Uterus (tissue), 4 donors: ENCODE measurements around the gene HLA-G. TPM values are rescaled to one million over a fixed set of nuclear protein-coding genes. Genes with fewer than 3 reads are reported as not detected.

Source experiments
- DNase-seq, 2 donors: peaks; one replicate each; pipeline ENCODE4 v3.0.0-alpha.2; 2019 to 2020
- H3K27ac ChIP-seq, 2 donors: fragments of 200-600 bp; sonication (generic); 1 replicate in 1 of 2; 2 replicates in 1 of 2; pipeline ENCODE4 v1.5.1; 2016 to 2018
- H3K27me3 ChIP-seq, 2 donors: fragments of 200-600 bp; sonication (generic); one replicate each; pipeline ENCODE4 v1.5.1; 2018 to 2019; ENCODE audit warnings: control low read depth in 1 of 2
- H3K36me3 ChIP-seq, 2 donors: fragments of 200-600 bp; sonication (generic); one replicate each; pipeline ENCODE4 v1.5.1; 2019; ENCODE audit warnings: control low read depth in 1 of 2
- H3K4me1 ChIP-seq, 2 donors: fragments of 200-600 bp; sonication (generic); one replicate each; pipeline ENCODE4 v1.5.1; 2018 to 2019; ENCODE audit warnings: control low read depth in 1 of 2
- H3K4me3 ChIP-seq, 2 donors: fragments of 200-600 bp; sonication (generic); 1 replicate in 1 of 2; 2 replicates in 1 of 2; pipeline ENCODE4 v1.5.1; 2018 to 2019; ENCODE audit warnings: mild to moderate bottlenecking in 1 of 2
- H3K9me3 ChIP-seq, 2 donors: fragments of 200-600 bp; sonication (generic); one replicate each; pipeline ENCODE4 v1.5.1; 2019; ENCODE audit warnings: control low read depth in 1 of 2
- CTCF ChIP-seq, 4 experiments: fragments of 200-600 bp in 2 of 4; fragments of 450-650 bp in 2 of 4; sonication (generic) in 2 of 4; IDR thresholded peaks; one replicate each; pipeline ENCODE4 v1.5.1; 2016 to 2019; ENCODE audit warnings: antibody characterized with exemption in 4 of 4, mild to moderate bottlenecking in 2 of 4, moderate library complexity in 1 of 4
- POLR2A ChIP-seq, 2 donors: fragments of 450-650 bp; IDR thresholded peaks; one replicate each; pipeline ENCODE4 v1.6.1; 2016; ENCODE audit warnings: antibody characterized with exemption in 2 of 2, mild to moderate bottlenecking in 1 of 2, moderate library complexity in 1 of 2
- intact Hi-C: fragments of 100-400 bp; cut with DNase I; formaldehyde crosslinking; loops from one replicate; pipeline ENCODE4 v1.15.1; 2023; ENCODE audit warnings: low total_unique reads
- total RNA-seq, 4 donors: library from RNA; depleted of rRNA in 3 of 4; stranded (reverse); fragments of >200 nt in 3 of 4; gene quantifications; one replicate each; pipeline versions ENCODE4 v1.1.0 to v1.2.4, GENCODE V29; 2014 to 2023
- donor health status: DM: yes; HTN: yes; CAD: no.

The HLA-G gene
- total RNA-seq, 4 donors from 2014 or later, result 0.52 TPM; not detected in 3

- TF ChIP-seq POLR2A (IDR thresholded peaks at IDR 0.05) (no peak), CTCF (IDR thresholded peaks at IDR 0.05) (no peak)
- peaks cover 0 to 14% of the 10 kb centered on the region in 2 donors for H3K27me3 ChIP-seq
Measured at GRCh38 chr6:29826271-29826670, 1.4 kb upstream of the HLA-G start.

GRCh38 chr6:29828471-29828797 is 809 bp downstream of the HLA-G start:
- Histone ChIP-seq H3K27ac (no peak overlapping the region), H3K9me3 (no peaks in the 10 kb centered on the region), H3K4me1 (peaks cover 0 to 6% of the 10 kb centered on the region in 2 donors), H3K36me3 (no peaks in the 10 kb centered on the region), H3K27me3 (peaks cover 0 to 14% of the 10 kb centered on the region in 2 donors), H3K4me3 (no peak overlapping the region)
- TF ChIP-seq CTCF (IDR thresholded peaks at IDR 0.05) (no peak), POLR2A (IDR thresholded peaks at IDR 0.05) (no peak)
- no peak for DNase-seq
- intact Hi-C loops, result no loop called here

More at GRCh38 chr6:29826271-29826670, 1.4 kb upstream of the HLA-G start:
- Histone ChIP-seq H3K9me3 (no peaks in the 10 kb centered on the region), H3K4me3 (no peak overlapping the region), H3K27ac (no peak overlapping the region), H3K36me3 (no peaks in the 10 kb centered on the region), H3K4me1 (peaks cover 0 to 6% of the 10 kb centered on the region in 2 donors)
- DNase-seq, result no peak
- intact Hi-C loops, result no loop called here

GRCh38 chr6:29829766-29830165 is 2.1 kb downstream of the HLA-G start:
- no peaks in the 10 kb centered on the region for H3K36me3 ChIP-seq
- no peak overlapping the region for H3K4me3 ChIP-seq
- no peak for DNase-seq
- H3K9me3 ChIP-seq, result no peaks in the 10 kb centered on the region
- H3K4me1 ChIP-seq, result peaks cover 0 to 6% of the 10 kb centered on the region in 2 donors
- no peak overlapping the region for H3K27ac ChIP-seq
- intact Hi-C loops, result loop anchor here (10.0 kb wide), 1 partner anchor 125 kb away; no protein-coding TSS in a partner anchor
- no peak for TF ChIP-seq POLR2A (IDR thresholded peaks at IDR 0.05)
- TF ChIP-seq CTCF (IDR thresholded peaks at IDR 0.05), result no peak
- peaks cover 0 to 14% of the 10 kb centered on the region in 2 donors for H3K27me3 ChIP-seq

GRCh38 chr6:29830409-29830808 is 2.8 kb downstream of the HLA-G start:
- TF ChIP-seq CTCF (IDR thresholded peaks at IDR 0.05) (no peak), POLR2A (IDR thresholded peaks at IDR 0.05) (no peak)
- Histone ChIP-seq H3K4me1 (peaks cover 0 to 6% of the 10 kb centered on the region in 2 donors), H3K4me3 (no peak overlapping the region), H3K9me3 (no peaks in the 10 kb centered on the region), H3K27me3 (peaks cover 0 to 14% of the 10 kb centered on the region in 2 donors), H3K36me3 (no peaks in the 10 kb centered on the region), H3K27ac (no peak overlapping the region)
- intact Hi-C loops, result loop anchor here (10.0 kb wide), 1 partner anchor 126 kb away; no protein-coding TSS in a partner anchor
- no peak for DNase-seq

GRCh38 chr6:29831776-29832175 is 4.2 kb downstream of the HLA-G start:
- H3K4me1 ChIP-seq, result peaks cover 0 to 6% of the 10 kb centered on the region in 2 donors
- DNase-seq, result no peak
- intact Hi-C loops, result loop anchor here (10.0 kb wide), 1 partner anchor 127 kb away; no protein-coding TSS in a partner anchor

More at GRCh38 chr6:29831776-29832175, 4.2 kb downstream of the HLA-G start:
- H3K4me3 ChIP-seq, result no peak overlapping the region
- H3K9me3 ChIP-seq, result no peaks in the 10 kb centered on the region
- no peak overlapping the region for H3K27ac ChIP-seq
- H3K36me3 ChIP-seq, result no peaks in the 10 kb centered on the region
- H3K27me3 ChIP-seq, result peaks cover 0 to 14% of the 10 kb centered on the region in 2 donors
- TF ChIP-seq CTCF (IDR thresholded peaks at IDR 0.05) (no peak), POLR2A (IDR thresholded peaks at IDR 0.05) (no peak)
